ENCODE results near the gene RPP38. TPM values are rescaled to one million over a fixed set of nuclear protein-coding genes. Genes with fewer than 3 reads are reported as not detected.

The RPP38 gene
- total RNA-seq (2022; extraction: Qiagen RNA extraction; ENCODE audit: low read depth), result 34.6 to 40.5 TPM (median 36.0 TPM) in 5 replicates

GRCh38 chr10:15097011-15097812 is at the start of gene RPP38:
Gene RPP38 (plus strand): TSS chr10:15097355. CDS start chr10:15103315, 5,960 bp downstream.

GRCh38 chr10:15088428-15089261 is 8.5 kb upstream of the RPP38 start, which contains the start of gene ACBD7:
Gene ACBD7 (minus strand): TSS chr10:15088776. CDS start chr10:15088728, 48 bp downstream.

Other genes with a start within 250 kb of the RPP38 start
- gene SUV39H2, start 218.5 kb upstream of the RPP38 start, total RNA-seq (2022; extraction: Qiagen RNA extraction; ENCODE audit: low read depth), result 11.1 to 22.6 TPM (median 21.9 TPM) in 5 replicates
- 5.3 to 6.5 TPM (median 5.7 TPM) in 5 replicates for gene DCLRE1C, start 143.3 kb upstream of the RPP38 start, total RNA-seq (2022; extraction: Qiagen RNA extraction; ENCODE audit: low read depth)
- 0.69 to 2.5 TPM (median 1.1 TPM) in 5 replicates for gene MEIG1, start 138.0 kb upstream of the RPP38 start, total RNA-seq (2022; extraction: Qiagen RNA extraction; ENCODE audit: low read depth)
- 0.05 TPM in 1 of 5 replicates, not detected in the others for gene OLAH, start 53.4 kb upstream of the RPP38 start, total RNA-seq (2022; extraction: Qiagen RNA extraction; ENCODE audit: low read depth)
- gene ACBD7, start 8.6 kb upstream of the RPP38 start, total RNA-seq (2022; extraction: Qiagen RNA extraction; ENCODE audit: low read depth), result 0.68 to 1.3 TPM (median 0.87 TPM) in 5 replicates
- 22.7 to 31.2 TPM (median 27.3 TPM) in 5 replicates for gene NMT2, start 71.3 kb downstream of the RPP38 start, total RNA-seq (2022; extraction: Qiagen RNA extraction; ENCODE audit: low read depth)

Data from A549 treated with RU486 at 1 μM for 4 hours (cell line).